CD4-positive, alpha-beta T cell treated with Interleukin-2 at 100 ng/mL for 4 hours (primary cell): ENCODE data around the gene VAPA.

Experiments
- DNase-seq: peaks from one replicate; pipeline ENCODE4 v3.0.0-alpha.2; 2020; ENCODE audit warnings: low spot score

Gene VAPA

GRCh38 chr18:9913526-9914333 lies at the start of gene VAPA:
VAPA (plus strand) TSS chr18:9914016; CDS start chr18:9914257, 241 bp downstream.
- peak; percentile 92 for DNase-seq

GRCh38 chr18:9865764-9866490 lies 47.9 kb upstream of the VAPA start:
- DNase-seq, result no peak

DNA sequence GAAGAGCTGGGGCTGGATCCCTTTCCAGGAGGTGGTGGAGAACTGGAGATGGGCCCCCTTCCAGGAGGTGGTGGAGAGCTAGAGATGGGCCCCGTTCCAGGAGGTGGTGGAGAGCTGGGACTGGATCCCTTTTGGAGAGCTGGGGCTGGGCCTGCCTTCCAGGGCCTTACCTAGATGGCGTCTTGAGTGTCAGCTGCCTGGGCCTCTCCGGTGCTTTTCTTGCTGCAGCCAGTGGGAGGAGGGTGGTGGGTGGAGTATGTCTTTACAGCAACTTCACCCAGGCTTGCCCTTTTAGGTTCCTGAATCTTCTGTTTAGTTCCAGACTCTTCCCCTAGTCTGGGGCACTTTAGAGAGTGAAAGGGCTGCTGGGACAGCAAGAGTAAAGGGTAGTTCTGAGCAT lies 47.2 kb upstream of the VAPA start:
- no peak for DNase-seq

DNA sequence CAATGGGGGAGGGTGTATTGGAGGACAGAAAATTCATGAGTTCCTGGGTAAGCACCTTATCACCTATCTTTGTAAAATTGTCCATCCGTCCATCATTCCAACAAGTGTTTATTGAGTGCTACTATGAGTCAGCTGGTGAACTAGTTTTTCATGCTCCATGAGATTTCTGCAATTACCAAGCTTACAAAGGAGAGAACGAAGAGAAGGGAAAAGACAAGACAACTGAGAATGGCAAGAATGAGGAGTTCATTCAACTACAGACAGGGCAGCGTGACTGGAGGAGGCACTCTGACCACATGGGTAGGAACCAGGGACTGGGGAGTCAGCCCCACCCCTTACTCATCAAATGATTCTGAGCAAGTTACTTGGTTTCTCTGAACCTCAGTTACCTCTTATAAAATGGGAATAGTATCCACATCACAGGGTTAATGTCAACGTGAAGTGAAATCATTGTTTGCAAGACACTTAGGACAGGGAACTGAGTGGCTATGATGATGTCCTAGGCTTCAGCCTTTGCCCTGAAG lies 46.7 kb upstream of the VAPA start:
- DNase-seq, result no peak

DNA sequence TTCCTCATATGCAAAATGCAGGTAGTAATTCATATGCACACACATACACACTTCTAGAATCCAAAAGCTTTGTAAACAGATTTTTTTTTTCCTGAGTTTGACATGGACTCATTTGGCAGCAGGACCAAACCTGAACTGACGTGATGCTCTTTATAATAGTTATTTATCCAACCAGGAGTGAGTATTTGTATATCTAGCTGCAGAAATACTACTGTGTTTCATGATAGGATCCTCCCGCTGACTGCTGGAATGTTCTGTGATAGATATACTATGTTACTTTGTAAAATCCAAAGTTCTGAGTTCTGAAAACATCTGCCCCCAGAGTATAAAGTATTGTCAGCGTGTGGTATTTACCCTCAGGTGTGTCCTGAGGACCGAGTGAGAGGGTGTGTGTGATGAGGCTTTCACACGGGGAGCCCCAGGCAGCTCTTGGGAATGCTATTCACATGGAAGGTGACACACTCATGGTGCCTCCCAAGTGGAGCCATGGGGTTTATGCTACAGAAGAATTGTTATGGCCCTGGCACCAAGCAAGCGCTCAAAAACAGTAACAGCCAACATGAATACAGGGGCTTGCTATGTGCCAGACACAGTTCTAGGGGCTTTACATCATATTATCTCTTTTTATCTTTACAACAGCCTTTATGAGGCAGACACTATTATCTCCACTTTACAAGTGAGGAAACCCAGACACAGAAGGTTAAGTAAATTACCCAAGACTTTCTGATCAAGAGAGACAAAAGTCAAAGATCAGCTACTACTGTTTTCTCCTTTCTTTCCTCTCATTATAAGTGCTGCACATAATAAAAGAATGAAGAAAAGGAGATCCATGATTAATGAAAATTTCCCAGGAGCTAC lies 44.7 kb upstream of the VAPA start:
- no peak for DNase-seq

DNA sequence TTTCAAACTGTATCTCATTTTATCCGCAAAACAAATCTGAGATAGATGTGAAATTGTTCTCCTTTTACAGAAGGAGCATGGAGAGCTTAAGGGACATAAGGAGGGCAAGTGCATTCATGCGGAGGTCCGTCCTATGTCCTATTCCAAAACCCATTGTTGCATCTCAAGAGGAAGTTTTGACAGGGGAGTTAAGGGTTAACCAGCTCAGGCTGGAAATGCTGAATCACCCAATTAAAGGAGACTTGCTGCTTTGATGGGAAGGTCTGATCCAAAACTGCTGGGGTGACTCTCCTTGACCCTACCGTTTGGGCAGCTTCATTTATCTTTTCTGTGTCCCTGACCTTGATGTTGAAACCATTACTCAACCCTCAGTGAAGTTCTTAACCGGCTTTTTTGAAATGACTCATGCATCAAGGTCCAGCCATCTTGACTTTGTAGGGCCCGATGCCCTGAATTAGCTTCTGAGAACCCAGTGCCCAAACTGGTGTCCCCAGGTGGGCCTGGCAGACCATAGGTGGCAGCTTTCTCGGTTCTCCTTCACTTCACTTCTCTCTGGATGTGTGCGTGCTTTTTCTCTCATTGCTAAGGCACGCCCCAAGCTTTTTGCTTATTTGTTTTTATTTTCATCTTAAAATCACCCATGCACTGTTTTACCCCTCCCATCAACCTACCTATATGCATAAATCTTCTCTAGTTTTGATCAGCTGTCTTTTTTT lies 43.9 kb upstream of the VAPA start:
- no peak for DNase-seq

GRCh38 chr18:9870431-9871008 lies 43.3 kb upstream of the VAPA start:
- no peak for DNase-seq

GRCh38 chr18:9871244-9871746 lies 42.5 kb upstream of the VAPA start:
- no peak for DNase-seq

DNA sequence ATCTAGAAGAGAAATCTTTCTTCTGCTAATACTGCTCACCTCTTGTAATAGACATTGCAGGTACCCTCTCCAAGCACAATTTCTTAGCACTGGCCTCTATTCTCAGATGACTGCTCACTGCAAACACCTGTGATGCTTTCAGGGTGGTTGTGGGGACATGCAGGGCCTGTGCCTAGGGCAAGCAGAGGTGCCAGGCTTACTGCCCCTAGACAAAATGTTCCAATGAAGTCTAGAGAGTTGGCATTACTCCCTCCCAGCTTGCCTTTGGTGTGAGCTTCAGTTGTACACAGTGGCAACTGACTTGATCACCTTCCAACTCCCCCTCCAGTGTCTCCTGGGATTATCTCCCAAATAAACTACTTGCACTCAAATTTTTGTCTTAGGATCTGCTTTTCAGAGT lies 41.0 kb upstream of the VAPA start:
- no peak for DNase-seq

DNA sequence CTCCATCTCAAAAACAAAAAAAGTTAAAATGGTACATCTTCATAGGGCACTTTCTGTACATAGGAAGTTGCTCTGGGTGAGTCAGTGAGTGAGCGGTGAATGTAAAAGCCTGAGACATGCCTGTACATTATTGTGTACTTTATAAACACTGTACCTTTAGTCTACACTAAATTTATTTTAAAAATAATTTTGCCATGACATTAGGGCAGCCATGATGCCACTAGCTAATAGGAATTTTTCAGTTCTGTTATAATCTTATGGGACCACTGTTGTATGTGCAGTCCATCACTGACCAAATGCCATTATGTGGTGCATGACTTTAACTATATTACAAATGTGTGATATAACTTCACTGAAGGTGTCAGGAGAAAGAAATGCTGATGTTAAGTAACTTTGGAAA lies 39.1 kb upstream of the VAPA start:
- DNase-seq, result no peak

GRCh38 chr18:9876212-9876866 lies 37.5 kb upstream of the VAPA start:
- no peak for DNase-seq

DNA sequence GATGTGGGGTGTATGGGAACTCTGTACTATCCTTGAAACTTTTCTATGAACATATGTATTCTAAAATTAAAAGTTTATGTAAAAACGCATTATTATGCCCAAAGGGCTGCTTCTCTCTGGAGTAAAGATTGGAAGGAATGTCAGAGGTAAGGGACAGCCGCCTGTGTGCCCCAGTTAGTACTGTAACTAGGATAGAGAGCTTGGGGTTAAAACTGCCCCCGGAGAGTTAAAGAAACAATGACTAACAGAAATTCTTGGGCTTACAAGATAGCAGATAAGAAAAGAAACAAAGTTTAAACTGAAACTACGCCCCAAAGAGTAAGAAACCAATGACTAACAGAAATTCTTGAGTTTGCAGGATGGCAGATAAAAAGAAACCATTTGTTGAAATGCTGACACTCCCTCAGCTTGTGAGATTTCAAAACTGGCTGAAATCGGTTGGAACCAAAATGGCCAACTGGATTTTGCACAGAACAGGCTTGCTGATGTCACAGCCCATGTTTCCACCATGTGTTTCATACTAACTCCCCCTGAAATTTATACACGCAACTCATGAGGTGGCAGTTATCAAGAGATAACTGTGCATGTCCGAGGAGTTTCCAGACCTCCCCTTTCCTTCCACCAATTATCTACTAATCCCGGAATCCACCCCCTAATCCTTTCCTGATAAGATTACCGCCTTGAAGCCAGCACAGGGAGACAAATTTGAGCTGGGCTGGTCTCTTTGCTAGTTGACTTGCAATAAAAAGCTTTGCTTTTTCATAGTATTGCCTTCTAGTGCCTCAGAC lies 36.8 kb upstream of the VAPA start:
- no peak for DNase-seq

GRCh38 chr18:9877655-9878014 lies 36.2 kb upstream of the VAPA start:
- DNase-seq, result no peak

- no peak for DNase-seq
These were observed 35.7 kb upstream of the VAPA start for GRCh38 chr18:9878095-9878494.

- no peak for DNase-seq
These were observed 35.0 kb upstream of the VAPA start for GRCh38 chr18:9878783-9879242.

DNA sequence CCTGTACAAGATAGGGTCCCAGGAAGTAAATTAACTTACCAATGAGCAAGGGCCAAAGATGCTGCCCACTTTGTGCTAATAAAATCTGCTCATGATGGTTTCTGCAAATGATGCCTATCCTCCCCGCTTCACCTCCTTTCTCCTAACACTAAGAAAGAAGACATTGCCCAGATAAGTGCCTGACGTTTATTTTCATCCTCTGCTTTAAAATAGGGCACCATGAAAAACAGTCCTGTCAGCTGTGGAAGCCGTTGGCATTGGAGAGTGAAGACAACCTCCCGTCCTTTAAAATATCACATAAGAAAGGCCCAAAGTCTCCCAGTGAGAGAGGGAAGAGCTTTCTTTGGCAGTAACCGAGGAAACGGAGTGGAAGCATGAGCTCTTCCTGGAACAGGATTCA lies 29.7 kb upstream of the VAPA start:
- DNase-seq, result no peak

DNA sequence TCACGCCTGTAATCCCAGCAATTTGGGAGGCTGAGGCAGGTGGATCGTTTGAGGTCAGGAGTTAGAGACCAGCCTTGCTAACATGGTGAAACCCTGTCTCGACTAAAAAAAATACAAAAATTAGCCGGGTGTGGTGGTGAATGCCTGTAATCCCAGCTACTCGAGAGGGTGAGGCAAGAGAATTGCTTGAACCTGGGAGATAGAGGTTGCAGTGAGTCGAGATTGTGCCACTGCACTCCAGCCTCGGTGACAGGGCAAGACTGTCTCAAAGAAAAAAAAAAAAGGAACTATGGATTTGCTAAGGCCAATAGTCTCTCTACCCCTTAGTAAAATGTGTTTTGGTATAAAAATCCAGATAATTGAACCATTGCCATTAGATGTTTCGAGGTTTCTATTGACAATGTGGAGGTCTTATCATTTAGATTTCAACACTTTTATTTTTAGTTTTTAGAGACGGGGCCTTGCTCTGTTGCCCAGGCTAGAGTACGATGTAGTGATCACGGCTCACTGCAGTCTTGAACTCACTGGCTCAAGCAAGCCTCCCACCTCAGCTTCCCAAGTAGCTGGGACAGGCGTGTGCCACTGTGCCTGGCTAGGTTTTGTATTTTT lies 29.2 kb upstream of the VAPA start:
- DNase-seq, result no peak

- DNase-seq, result no peak
These were observed 28.4 kb upstream of the VAPA start, which contains the start of gene TXNDC2 for GRCh38 chr18:9885170-9886004. TXNDC2 (plus strand) TSS chr18:9885973; CDS start chr18:9886681, 708 bp downstream.
